MCF 10A (cell line): Measurements from ENCODE around the gene SLC44A3. TPM values are rescaled to one million over a fixed set of nuclear protein-coding genes. Genes with fewer than 3 reads are reported as not detected.
A peak's percentile ranks its signal among the peaks of the same experiment; 100 is the strongest.

ENCODE experiments used
- BruUV-seq: library from RNA; stranded (reverse); fragments of 400-500 nt; replicated peaks from 2 replicates; lab custom pipeline; 2021; lab: Mats Ljungman, UMichigan
- CTCF ChIA-PET: fragments of 300-600 bp; sonication (Branson Sonifier 250); formaldehyde crosslinking; extraction: SDS; loops from one replicate; lab custom pipeline; 2021; ENCODE audit warnings: antibody characterized with exemption, inconsistent platforms; lab: Yijun Ruan, JAX
- POLR2A ChIA-PET: fragments of 300-600, 350-650 bp; sonication (Branson Sonifier 250); formaldehyde crosslinking; extraction: SDS; loops from one replicate; lab custom pipeline; 2020; ENCODE audit warnings: antibody characterized with exemption, inconsistent platforms; lab: Yijun Ruan, JAX
- DNase-seq: peaks from one replicate; pipeline ENCODE4 v3.0.0-alpha.2; 2018; ENCODE audit not compliant: unreplicated experiment
- H3K27ac Mint-ChIP-seq: one replicate; pipeline ENCODE4 v1.8.0; 2022; ENCODE audit warnings: mild to moderate bottlenecking, low read depth, mixed read lengths; ENCODE audit not compliant: unreplicated experiment
- H3K27me3 Mint-ChIP-seq: one replicate; pipeline ENCODE4 v1.8.0; 2022; ENCODE audit warnings: mixed read lengths; ENCODE audit not compliant: insufficient read depth, unreplicated experiment
- H3K36me3 Mint-ChIP-seq: one replicate; pipeline ENCODE4 v1.8.0; 2022; ENCODE audit warnings: mild to moderate bottlenecking, moderate library complexity, mixed read lengths; ENCODE audit not compliant: insufficient read depth, unreplicated experiment
- H3K4me1 Mint-ChIP-seq: one replicate; pipeline ENCODE4 v1.8.0; 2022; ENCODE audit warnings: mixed read lengths; ENCODE audit not compliant: insufficient read depth, unreplicated experiment
- H3K4me3 Mint-ChIP-seq: one replicate; pipeline ENCODE4 v1.8.0; 2022; ENCODE audit warnings: mild to moderate bottlenecking, moderate library complexity, mixed read lengths; ENCODE audit not compliant: unreplicated experiment
- H3K9me3 Mint-ChIP-seq: one replicate; pipeline ENCODE4 v1.8.0; 2022; ENCODE audit warnings: mixed read lengths; ENCODE audit not compliant: unreplicated experiment
- intact Hi-C: fragments of 100-400 bp; cut with micrococcal nuclease; formaldehyde crosslinking; loops from 2 replicates; pipeline ENCODE4 v1.14.1; 2022
- total RNA-seq: library from RNA; stranded (reverse); gene quantifications from 2 replicates; pipeline ENCODE4 v1.2.3, GENCODE V29; 2022
- TF ChIP-seq, protein P1 (sequence below): fragments of 200-600 bp; IDR thresholded peaks from one replicate; pipeline ENCODE4 v1.8.0; 2022; ENCODE audit warnings: antibody characterized with exemption, mild to moderate bottlenecking; ENCODE audit not compliant: unreplicated experiment

The SLC44A3 gene
- total RNA-seq, 1 experiment from 2014 or later, result 2.8 TPM

DNA sequence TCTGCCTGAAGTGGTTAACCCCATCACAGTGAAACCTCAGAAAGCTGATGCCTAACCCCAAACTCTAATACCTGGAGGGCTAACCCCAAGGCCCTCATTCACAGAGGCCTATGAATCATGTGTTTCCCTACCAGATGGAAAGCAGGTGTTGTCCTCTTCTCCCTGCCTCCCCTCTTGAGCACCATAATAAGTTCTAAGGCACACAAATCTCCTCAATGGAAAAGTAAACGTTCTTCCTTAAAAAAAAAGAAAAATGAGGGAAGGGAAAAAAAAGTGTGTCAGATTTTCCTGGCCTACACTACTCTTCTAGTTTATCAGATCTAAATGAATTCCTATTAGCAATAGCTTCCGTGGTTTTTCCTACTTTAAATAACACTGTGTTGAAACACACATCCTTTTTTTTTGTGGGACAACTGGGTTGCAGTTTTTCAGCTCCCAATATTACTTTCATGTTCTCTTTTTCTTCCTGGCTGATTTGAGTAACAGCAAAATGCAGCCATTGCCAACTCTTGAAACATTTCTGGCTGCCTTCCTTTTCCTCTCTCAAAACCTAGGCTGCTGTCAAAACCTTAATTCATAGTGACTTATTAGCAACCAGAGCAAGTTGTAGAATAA lies 43.2 kb downstream of the SLC44A3 start:
- POLR2A ChIA-PET, result interaction anchor here (1.0 to 8.1 kb wide), 7 partner anchors 9 to 178 kb away, joined by 3 to 91 read pairs (median 7); no protein-coding TSS in a partner anchor
- Mint-ChIP-seq H3K36me3 (peaks cover 2% of the 10 kb centered on the region), H3K4me3 (peak overlapping the region; percentile 55), H3K27ac (peak overlapping the region; percentile 97), H3K27me3 (no peaks in the 10 kb centered on the region), H3K4me1 (peaks cover 27% of the 10 kb centered on the region), H3K9me3 (no peaks in the 10 kb centered on the region)
- DNase-seq, result peak; percentile 33
- CTCF ChIA-PET, result interaction anchor here (0.5 to 2.7 kb wide), 8 partner anchors 9 to 528 kb away, joined by 3 to 22 read pairs (median 4); partner anchors contain the start of gene SLC44A3
- intact Hi-C loops, result no loop called here
- no TSS peak for BruUV-seq
- TF ChIP-seq, protein P1, sequence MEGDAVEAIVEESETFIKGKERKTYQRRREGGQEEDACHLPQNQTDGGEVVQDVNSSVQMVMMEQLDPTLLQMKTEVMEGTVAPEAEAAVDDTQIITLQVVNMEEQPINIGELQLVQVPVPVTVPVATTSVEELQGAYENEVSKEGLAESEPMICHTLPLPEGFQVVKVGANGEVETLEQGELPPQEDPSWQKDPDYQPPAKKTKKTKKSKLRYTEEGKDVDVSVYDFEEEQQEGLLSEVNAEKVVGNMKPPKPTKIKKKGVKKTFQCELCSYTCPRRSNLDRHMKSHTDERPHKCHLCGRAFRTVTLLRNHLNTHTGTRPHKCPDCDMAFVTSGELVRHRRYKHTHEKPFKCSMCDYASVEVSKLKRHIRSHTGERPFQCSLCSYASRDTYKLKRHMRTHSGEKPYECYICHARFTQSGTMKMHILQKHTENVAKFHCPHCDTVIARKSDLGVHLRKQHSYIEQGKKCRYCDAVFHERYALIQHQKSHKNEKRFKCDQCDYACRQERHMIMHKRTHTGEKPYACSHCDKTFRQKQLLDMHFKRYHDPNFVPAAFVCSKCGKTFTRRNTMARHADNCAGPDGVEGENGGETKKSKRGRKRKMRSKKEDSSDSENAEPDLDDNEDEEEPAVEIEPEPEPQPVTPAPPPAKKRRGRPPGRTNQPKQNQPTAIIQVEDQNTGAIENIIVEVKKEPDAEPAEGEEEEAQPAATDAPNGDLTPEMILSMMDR, result no peak

DNA sequence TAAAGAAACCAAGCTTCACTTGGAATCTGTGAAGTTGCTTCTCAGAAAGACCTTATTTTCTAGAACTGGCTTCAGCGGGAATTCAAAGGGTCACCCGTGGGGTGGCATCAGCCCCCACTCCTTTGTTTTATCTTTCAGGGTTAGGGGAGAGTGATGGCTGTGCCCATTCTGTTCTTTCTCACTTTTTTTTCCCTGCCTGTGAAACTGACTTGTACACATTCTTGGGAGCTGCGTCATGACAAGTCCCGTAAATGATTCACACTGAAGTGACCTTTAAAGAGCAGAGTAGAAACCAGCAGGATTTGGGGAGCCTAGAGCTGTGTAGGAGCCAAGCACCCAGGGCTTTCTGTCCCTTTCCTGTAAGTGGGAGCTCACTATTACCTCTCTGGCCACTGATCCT lies 43.8 kb downstream of the SLC44A3 start:
- TF ChIP-seq, protein P1, result no peak
- H3K27ac Mint-ChIP-seq, result peak overlapping the region; percentile 97
- no TSS peak for BruUV-seq
- CTCF ChIA-PET, result interaction anchor here (0.7 to 2.7 kb wide), 10 partner anchors 9 to 1211 kb away, joined by 3 to 22 read pairs (median 5); partner anchors contain the start of gene SLC44A3
- no peaks in the 10 kb centered on the region for H3K27me3 Mint-ChIP-seq
- POLR2A ChIA-PET, result interaction anchor here (0.7 to 8.1 kb wide), 11 partner anchors 10 to 218 kb away, joined by 3 to 91 read pairs (median 4); no protein-coding TSS in a partner anchor
- intact Hi-C loops, result no loop called here
- H3K36me3 Mint-ChIP-seq, result no peaks in the 10 kb centered on the region
- DNase-seq, result peak; percentile 91
- H3K4me3 Mint-ChIP-seq, result peak overlapping the region; percentile 55
- H3K9me3 Mint-ChIP-seq, result no peaks in the 10 kb centered on the region
- H3K4me1 Mint-ChIP-seq, result peaks cover 25% of the 10 kb centered on the region

DNA sequence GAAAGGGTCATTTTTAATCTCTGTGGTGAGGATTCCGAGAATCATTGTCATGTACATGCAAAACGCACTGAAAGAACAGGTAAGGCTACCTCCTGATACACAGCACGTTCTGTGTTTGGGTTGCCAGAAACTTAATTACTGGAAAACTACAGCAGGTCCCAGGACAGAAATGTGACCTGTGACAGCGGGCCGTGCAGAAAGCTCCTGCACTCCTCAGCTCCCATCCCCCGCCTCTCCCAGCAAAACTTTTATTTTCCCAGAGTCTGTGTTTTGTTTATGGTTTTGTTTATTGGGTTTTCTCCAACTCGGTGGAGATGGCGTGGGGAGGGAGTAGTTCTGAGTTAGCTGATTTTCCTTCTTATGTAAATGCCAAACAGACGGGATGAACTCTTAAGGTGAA lies 44.7 kb downstream of the SLC44A3 start:
- H3K27ac Mint-ChIP-seq, result peak overlapping the region; percentile 86
- BruUV-seq, result no TSS peak
- H3K4me1 Mint-ChIP-seq, result peaks cover 25% of the 10 kb centered on the region
- no peaks in the 10 kb centered on the region for H3K9me3 Mint-ChIP-seq
- TF ChIP-seq, protein P1, result no peak
- no peaks in the 10 kb centered on the region for H3K27me3 Mint-ChIP-seq
- ChIA-PET CTCF (interaction anchor here (1.0 to 2.2 kb wide), 7 partner anchors 9 to 179 kb away, joined by 4 to 22 read pairs (median 6); no protein-coding TSS in a partner anchor), POLR2A (interaction anchor here (0.6 to 8.1 kb wide), 8 partner anchors 10 to 322 kb away, joined by 3 to 91 read pairs (median 4); no protein-coding TSS in a partner anchor)
- H3K4me3 Mint-ChIP-seq, result peak overlapping the region; percentile 32
- H3K36me3 Mint-ChIP-seq, result no peaks in the 10 kb centered on the region
- intact Hi-C loops, result no loop called here
- no peak for DNase-seq

DNA sequence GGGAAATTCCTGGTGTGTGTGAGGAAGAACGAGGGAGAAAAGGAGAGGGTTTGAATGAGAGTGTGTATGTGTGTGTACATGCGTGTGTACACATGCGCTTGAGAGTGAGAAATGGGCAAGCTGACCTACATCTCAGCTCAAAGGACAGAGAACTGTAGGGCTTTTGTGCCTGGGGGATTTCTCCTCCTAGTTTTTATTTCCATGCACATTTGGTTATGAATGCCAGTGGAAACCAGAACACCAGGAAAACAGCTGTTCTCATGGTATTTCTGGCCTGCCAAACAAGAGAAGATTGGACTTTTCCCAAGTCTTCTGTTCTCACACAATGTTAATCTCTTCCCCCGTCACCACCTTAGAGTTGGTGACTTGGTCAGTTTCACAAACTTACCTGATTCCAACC lies 45.2 kb downstream of the SLC44A3 start:
- H3K27me3 Mint-ChIP-seq, result no peaks in the 10 kb centered on the region
- H3K9me3 Mint-ChIP-seq, result no peaks in the 10 kb centered on the region
- TF ChIP-seq, protein P1, result no peak
- no TSS peak for BruUV-seq
- no peak overlapping the region for H3K4me3 Mint-ChIP-seq
- peaks cover 25% of the 10 kb centered on the region for H3K4me1 Mint-ChIP-seq
- POLR2A ChIA-PET, result interaction anchor here (0.6 to 8.1 kb wide), 7 partner anchors 9 to 322 kb away, joined by 3 to 91 read pairs (median 4); no protein-coding TSS in a partner anchor
- intact Hi-C loops, result no loop called here
- CTCF ChIA-PET, result interaction anchor here (0.6 to 2.1 kb wide), 6 partner anchors 8 to 178 kb away, joined by 3 to 12 read pairs (median 6); no protein-coding TSS in a partner anchor
- no peaks in the 10 kb centered on the region for H3K36me3 Mint-ChIP-seq
- peak overlapping the region; percentile 86 for H3K27ac Mint-ChIP-seq
- peak; percentile 26 for DNase-seq
